GM18867 (cell line): ENCODE data around the gene SEC14L3.

ENCODE experiments used
- ATAC-seq: cut with Tn5 transposase; IDR thresholded peaks from one replicate; pipeline ENCODE4 v1.9.1; 2021; ENCODE audit warnings: mild to moderate bottlenecking, moderate library complexity; ENCODE audit not compliant: unreplicated experiment

Gene SEC14L3

GRCh38 chr22:30423959-30424533, 47.8 kb downstream of the SEC14L3 start:
- ATAC-seq, result peak; percentile 74

GRCh38 chr22:30423301-30423958, 48.4 kb downstream of the SEC14L3 start:
- peak; percentile 27 for ATAC-seq

- no peak for ATAC-seq
Observed at GRCh38 chr22:30422481-30423300, 49.1 kb downstream of the SEC14L3 start.

- no peak for ATAC-seq
Observed at GRCh38 chr22:30421695-30422480, 49.9 kb downstream of the SEC14L3 start.

- ATAC-seq, result no peak
Observed at GRCh38 chr22:30420347-30421125, 51.3 kb downstream of the SEC14L3 start.

- no peak for ATAC-seq
Observed at GRCh38 chr22:30416837-30417236, 55.0 kb downstream of the SEC14L3 start.

- no peak for ATAC-seq
Observed at GRCh38 chr22:30416403-30416802, 55.4 kb downstream of the SEC14L3 start.

- ATAC-seq, result no peak
Observed at GRCh38 chr22:30414525-30415047, 57.2 kb downstream of the SEC14L3 start.

GRCh38 chr22:30413745-30414524, 57.9 kb downstream of the SEC14L3 start:
- no peak for ATAC-seq

GRCh38 chr22:30413001-30413400, 58.8 kb downstream of the SEC14L3 start:
- no peak for ATAC-seq

- ATAC-seq, result no peak
Observed at GRCh38 chr22:30411780-30412179, 60.0 kb downstream of the SEC14L3 start.
